Karpas-422 (cell line): ENCODE data around the gene SEMA3F. TPM values are rescaled to one million over a fixed set of nuclear protein-coding genes. Genes with fewer than 3 reads are reported as not detected.

Experiments used
- DNase-seq: peaks from one replicate; pipeline ENCODE4 v3.0.0-alpha.2; 2015
- H2AFZ ChIP-seq: fragments of 200-600 bp; sonication (generic); 2 replicates; pipeline ENCODE4 v1.6.1; 2014; ENCODE audit warnings: antibody characterized with exemption, low read length, mixed read lengths
- H3K27ac ChIP-seq: fragments of 200-600 bp; sonication (generic); 2 replicates; pipeline ENCODE4 v1.5.1; 2014; ENCODE audit warnings: mild to moderate bottlenecking, low read length, moderate library complexity
- H3K27me3 ChIP-seq: fragments of 200-600 bp; sonication (generic); 2 replicates; pipeline ENCODE4 v1.6.1; 2014; ENCODE audit warnings: low read length, mixed read lengths
- H3K36me3 ChIP-seq: fragments of 200-600 bp; sonication (generic); 2 replicates; pipeline ENCODE4 v1.6.1; 2014; ENCODE audit warnings: low read length, mixed read lengths; ENCODE audit not compliant: insufficient read depth
- H3K4me1 ChIP-seq: fragments of 200-600 bp; sonication (generic); 2 replicates; pipeline ENCODE4 v1.6.1; 2014; ENCODE audit warnings: mild to moderate bottlenecking, low read length, mixed read lengths
- H3K4me2 ChIP-seq: fragments of 200-600 bp; sonication (generic); 2 replicates; pipeline ENCODE4 v1.6.1; 2014; ENCODE audit warnings: low read length, low read depth, mild to moderate bottlenecking; ENCODE audit not compliant: poor library complexity, severe bottlenecking
- H3K4me3 ChIP-seq: fragments of 200-600 bp; sonication (generic); 2 replicates; pipeline ENCODE4 v1.5.1; 2014; ENCODE audit warnings: mild to moderate bottlenecking, antibody characterized with exemption, low read length, mixed read lengths
- H3K79me2 ChIP-seq: fragments of 200-600 bp; sonication (generic); 2 replicates; pipeline ENCODE4 v1.6.1; 2014; ENCODE audit warnings: mild to moderate bottlenecking, low read length, mixed read lengths
- H3K9ac ChIP-seq: fragments of 200-600 bp; sonication (generic); 2 replicates; pipeline ENCODE4 v1.6.0; 2014; ENCODE audit warnings: low read length
- H3K9me2 ChIP-seq: fragments of 200-600 bp; sonication (generic), shearing (Covaris generic); replicated peaks from 2 replicates; pipeline ENCODE4 v1.6.0; 2014; ENCODE audit warnings: mild to moderate bottlenecking, low read length, moderate library complexity; ENCODE audit not compliant: insufficient read depth
- H3K9me3 ChIP-seq: fragments of 300-700, 200-600 bp; sonication (generic); 2 replicates; pipeline ENCODE4 v1.6.1; 2014; ENCODE audit warnings: low read length, mixed read lengths
- H4K20me1 ChIP-seq: fragments of 200-600 bp; sonication (generic); 2 replicates; pipeline ENCODE4 v1.6.1; 2014; ENCODE audit warnings: mild to moderate bottlenecking, antibody characterized with exemption, low read length, low read depth; ENCODE audit not compliant: insufficient read depth
- total RNA-seq: library from RNA; depleted of rRNA; stranded (reverse); fragments of >200 nt; shearing (Covaris generic); gene quantifications from 2 replicates; pipeline ENCODE4 v1.2.3, GENCODE V29; 2014; ENCODE audit warnings: low replicate concordance

Gene SEMA3F
- total RNA-seq, 1 experiment from 2014 or later = not detected

GRCh38 chr3:50168388-50168787, 13.3 kb downstream of the SEMA3F start:
- H3K4me2 ChIP-seq = no peak overlapping the region
- no peak overlapping the region for H2AFZ ChIP-seq
- H3K79me2 ChIP-seq = no peaks in the 10 kb centered on the region
- H3K4me1 ChIP-seq = no peaks in the 10 kb centered on the region
- H3K9me2 ChIP-seq = no peaks in the 10 kb centered on the region
- no peaks in the 10 kb centered on the region for H3K36me3 ChIP-seq
- H3K9me3 ChIP-seq = no peaks in the 10 kb centered on the region
- no peak for DNase-seq
- no peak overlapping the region for H3K27ac ChIP-seq
- H3K27me3 ChIP-seq = no peaks in the 10 kb centered on the region
- no peaks in the 10 kb centered on the region for H4K20me1 ChIP-seq
- no peak overlapping the region for H3K9ac ChIP-seq
- no peak overlapping the region for H3K4me3 ChIP-seq

GRCh38 chr3:50168791-50169190, 13.7 kb downstream of the SEMA3F start:
- H3K79me2 ChIP-seq = no peaks in the 10 kb centered on the region
- peaks cover 2% of the 10 kb centered on the region; the same call in 1 of the 2 replicates for H3K4me1 ChIP-seq
- no peaks in the 10 kb centered on the region for H3K9me2 ChIP-seq
- no peaks in the 10 kb centered on the region for H3K9me3 ChIP-seq
- no peak overlapping the region for H3K4me2 ChIP-seq
- no peaks in the 10 kb centered on the region for H3K36me3 ChIP-seq
- H3K9ac ChIP-seq = no peak overlapping the region
- no peaks in the 10 kb centered on the region for H4K20me1 ChIP-seq
- no peak overlapping the region for H3K27ac ChIP-seq
- DNase-seq = no peak
- no peak overlapping the region for H3K4me3 ChIP-seq
- H2AFZ ChIP-seq = no peak overlapping the region
- H3K27me3 ChIP-seq = no peaks in the 10 kb centered on the region

GRCh38 chr3:50169232-50169832, 14.2 kb downstream of the SEMA3F start:
- H3K27ac ChIP-seq = no peak overlapping the region
- peaks cover 3% of the 10 kb centered on the region; the same call in 1 of the 2 replicates for H3K4me1 ChIP-seq
- no peak overlapping the region for H3K9ac ChIP-seq
- H3K27me3 ChIP-seq = no peaks in the 10 kb centered on the region
- no peaks in the 10 kb centered on the region for H4K20me1 ChIP-seq
- H3K9me3 ChIP-seq = no peaks in the 10 kb centered on the region
- H3K9me2 ChIP-seq = no peaks in the 10 kb centered on the region
- H3K4me2 ChIP-seq = no peak overlapping the region
- H2AFZ ChIP-seq = no peak overlapping the region
- no peak for DNase-seq
- H3K79me2 ChIP-seq = no peaks in the 10 kb centered on the region
- H3K36me3 ChIP-seq = no peaks in the 10 kb centered on the region
- H3K4me3 ChIP-seq = no peak overlapping the region

- no peaks in the 10 kb centered on the region for H3K9me2 ChIP-seq
These were observed 14.7 kb downstream of the SEMA3F start for GRCh38 chr3:50169858-50170257.

GRCh38 chr3:50170689-50171088, 15.6 kb downstream of the SEMA3F start:
- Histone ChIP-seq H3K27me3 (no peaks in the 10 kb centered on the region), H3K9ac (no peak overlapping the region), H3K4me3 (no peak overlapping the region), H4K20me1 (no peaks in the 10 kb centered on the region), H2AFZ (no peak overlapping the region), H3K36me3 (no peaks in the 10 kb centered on the region), H3K4me2 (no peak overlapping the region), H3K79me2 (no peaks in the 10 kb centered on the region), H3K4me1 (peaks cover 3% of the 10 kb centered on the region; the same call in 1 of the 2 replicates), H3K27ac (no peak overlapping the region), H3K9me3 (no peaks in the 10 kb centered on the region), H3K9me2 (no peaks in the 10 kb centered on the region)
- no peak for DNase-seq

More at GRCh38 chr3:50169858-50170257, 14.7 kb downstream of the SEMA3F start:
- no peaks in the 10 kb centered on the region for H4K20me1 ChIP-seq
- H3K9ac ChIP-seq = no peak overlapping the region
- H3K36me3 ChIP-seq = no peaks in the 10 kb centered on the region
- no peaks in the 10 kb centered on the region for H3K27me3 ChIP-seq
- no peak for DNase-seq
- peaks cover 3% of the 10 kb centered on the region; the same call in 1 of the 2 replicates for H3K4me1 ChIP-seq
- H2AFZ ChIP-seq = no peak overlapping the region
- no peaks in the 10 kb centered on the region for H3K79me2 ChIP-seq
- H3K9me3 ChIP-seq = no peaks in the 10 kb centered on the region
- H3K4me2 ChIP-seq = no peak overlapping the region
- H3K27ac ChIP-seq = no peak overlapping the region
- no peak overlapping the region for H3K4me3 ChIP-seq

GRCh38 chr3:50171540-50172301, 16.6 kb downstream of the SEMA3F start:
- no peak overlapping the region for H3K27ac ChIP-seq
- DNase-seq = no peak
- no peaks in the 10 kb centered on the region for H3K9me3 ChIP-seq
- no peak overlapping the region for H2AFZ ChIP-seq
- H3K4me3 ChIP-seq = no peak overlapping the region
- no peaks in the 10 kb centered on the region for H4K20me1 ChIP-seq
- no peaks in the 10 kb centered on the region for H3K36me3 ChIP-seq
- no peak overlapping the region for H3K4me2 ChIP-seq
- H3K79me2 ChIP-seq = no peaks in the 10 kb centered on the region
- H3K27me3 ChIP-seq = no peaks in the 10 kb centered on the region
- H3K4me1 ChIP-seq = peaks cover 3% of the 10 kb centered on the region; the same call in 1 of the 2 replicates
- no peak overlapping the region for H3K9ac ChIP-seq
- no peaks in the 10 kb centered on the region for H3K9me2 ChIP-seq

GRCh38 chr3:50172626-50173220, 17.6 kb downstream of the SEMA3F start:
- H3K4me3 ChIP-seq = no peak overlapping the region
- no peaks in the 10 kb centered on the region for H4K20me1 ChIP-seq
- no peaks in the 10 kb centered on the region for H3K27me3 ChIP-seq
- H3K9me2 ChIP-seq = no peaks in the 10 kb centered on the region
- no peaks in the 10 kb centered on the region for H3K9me3 ChIP-seq
- H3K4me1 ChIP-seq = peaks cover 3% of the 10 kb centered on the region; the same call in 1 of the 2 replicates
- H3K27ac ChIP-seq = no peak overlapping the region
- H2AFZ ChIP-seq = no peak overlapping the region
- H3K9ac ChIP-seq = no peak overlapping the region
- no peak overlapping the region for H3K4me2 ChIP-seq
- H3K36me3 ChIP-seq = no peaks in the 10 kb centered on the region
- no peak for DNase-seq
- no peaks in the 10 kb centered on the region for H3K79me2 ChIP-seq
